ENCODE data around the gene CCNK.

The CCNK gene

DNA sequence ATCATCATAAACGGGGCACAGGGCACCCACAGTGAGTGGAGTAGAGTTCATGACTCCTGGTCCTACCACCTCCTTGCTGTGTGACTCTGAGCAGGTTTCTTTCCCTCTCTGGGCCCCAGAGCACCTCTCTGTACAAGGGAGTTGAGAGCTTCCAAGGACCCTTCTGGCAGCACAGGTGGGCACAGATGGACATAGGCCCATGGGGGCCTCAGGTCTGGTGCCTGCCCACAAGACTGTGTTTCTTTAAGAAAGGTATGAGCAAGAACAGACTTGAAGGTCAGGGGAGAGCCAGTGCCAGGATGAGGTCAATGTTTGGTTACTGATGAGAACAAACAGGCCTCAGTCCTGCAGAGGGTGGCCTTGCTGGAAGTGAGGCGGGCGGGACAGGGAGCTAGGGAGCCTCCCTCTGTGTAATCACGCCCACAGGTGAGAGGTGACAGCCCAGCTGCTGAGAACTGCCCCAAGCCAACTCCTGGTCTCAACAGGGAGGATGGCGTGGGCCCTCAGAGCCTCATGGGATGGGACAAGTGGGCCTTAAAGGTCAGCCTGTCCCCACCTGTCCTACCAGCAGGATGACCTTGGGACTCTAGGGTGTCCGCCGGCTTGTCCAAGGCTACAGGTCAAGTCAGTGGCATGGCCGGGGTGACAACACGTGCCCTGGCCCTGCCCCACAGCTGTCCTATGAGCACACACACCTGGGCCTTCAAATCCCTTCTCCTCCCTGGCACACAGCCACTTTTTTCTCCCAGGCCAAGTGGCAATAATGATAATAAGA is 73.7 kb downstream of the CCNK start:
- TF ChIP-seq CTCF (IDR thresholded peaks at IDR 0.05; ENCODE audit: low read depth, low read length, missing control alignments), result no peak
- DNase-seq, result no peak
- in situ Hi-C loops (cut with HindIII; ENCODE audit: low pct_ligation_motif_present, low sequenced_read_pairs), result no loop called here
- Histone ChIP-seq H3K4me3 (ENCODE audit: low read depth, low read length) (no peak overlapping the region), H3K27ac (no peak overlapping the region), H3K36me3 (replicated peaks) (no peaks in the 10 kb centered on the region), H3K27me3 (replicated peaks) (no peaks in the 10 kb centered on the region)

GRCh38 chr14:99556134-99556791 is 75.1 kb downstream of the CCNK start:
- Histone ChIP-seq H3K4me3 (ENCODE audit: low read depth, low read length) (no peak overlapping the region), H3K27ac (no peak overlapping the region), H3K27me3 (replicated peaks) (no peaks in the 10 kb centered on the region), H3K36me3 (replicated peaks) (no peaks in the 10 kb centered on the region)
- in situ Hi-C loops (cut with HindIII; ENCODE audit: low pct_ligation_motif_present, low sequenced_read_pairs), result no loop called here
- no peak for TF ChIP-seq CTCF (IDR thresholded peaks at IDR 0.05; ENCODE audit: low read depth, low read length, missing control alignments)
- DNase-seq, result no peak

DNA sequence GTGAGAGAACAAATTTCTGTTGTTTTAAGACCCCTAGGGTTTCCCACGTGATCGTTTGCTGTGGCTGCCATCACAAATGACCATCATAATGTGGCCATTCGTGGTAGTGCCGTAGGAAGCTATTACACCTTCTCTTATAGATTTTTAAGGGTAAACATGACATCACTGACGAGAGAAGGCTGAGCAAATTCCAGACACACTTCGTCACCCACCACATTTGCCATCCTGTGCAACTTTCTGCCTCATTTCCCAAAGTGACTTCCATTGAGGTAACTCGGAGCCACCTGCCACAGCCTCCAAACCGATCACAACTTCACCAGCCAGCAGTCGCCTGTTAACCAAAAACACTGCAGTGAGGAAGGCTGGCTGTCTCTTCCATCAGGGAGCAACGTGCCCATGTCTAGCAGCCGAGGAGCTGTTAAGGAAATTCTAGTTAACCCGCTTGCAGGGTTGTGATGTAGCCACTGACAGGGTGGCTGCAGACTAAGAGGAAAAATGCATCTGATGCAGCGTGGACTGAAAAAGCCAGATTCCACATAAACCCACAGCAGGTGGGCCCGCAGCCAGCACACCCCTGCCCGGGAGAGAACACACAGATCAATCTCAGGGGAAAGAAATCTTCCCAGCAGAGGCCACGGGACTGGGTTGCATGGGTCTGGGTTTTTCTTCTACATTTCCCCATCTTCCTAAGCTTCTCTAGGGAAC is 78.2 kb downstream of the CCNK start:
- no peaks in the 10 kb centered on the region for H3K27me3 ChIP-seq (replicated peaks)
- H3K4me3 ChIP-seq (ENCODE audit: low read depth, low read length), result no peak overlapping the region
- H3K27ac ChIP-seq, result no peak overlapping the region
- no peak for TF ChIP-seq CTCF (IDR thresholded peaks at IDR 0.05; ENCODE audit: low read depth, low read length, missing control alignments)
- no peak for DNase-seq
- H3K36me3 ChIP-seq (replicated peaks), result no peaks in the 10 kb centered on the region
- in situ Hi-C loops (cut with HindIII; ENCODE audit: low pct_ligation_motif_present, low sequenced_read_pairs), result no loop called here

DNA sequence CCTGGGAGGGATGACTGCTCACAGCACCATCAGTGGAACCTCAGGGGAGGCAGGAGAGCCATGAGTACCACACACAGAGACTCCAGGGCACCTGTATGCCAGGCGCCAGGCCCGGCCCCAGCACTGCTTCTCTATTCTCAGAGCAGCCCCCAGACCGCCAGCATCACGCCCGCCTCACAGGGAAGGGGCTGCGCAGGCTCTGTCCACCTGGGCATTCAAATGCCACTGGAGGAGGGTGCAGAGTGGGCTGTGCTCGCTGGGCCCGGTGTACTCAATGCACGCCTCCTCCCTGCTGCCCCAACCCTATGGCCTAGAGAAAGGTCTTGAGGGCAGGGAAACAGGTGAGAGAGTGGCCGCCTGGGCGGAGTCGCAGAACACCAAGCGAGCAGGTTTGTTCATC is 79.2 kb downstream of the CCNK start:
- in situ Hi-C loops (cut with HindIII; ENCODE audit: low pct_ligation_motif_present, low sequenced_read_pairs), result no loop called here
- DNase-seq, result no peak
- H3K27me3 ChIP-seq (replicated peaks), result no peaks in the 10 kb centered on the region
- H3K27ac ChIP-seq, result no peak overlapping the region
- no peak for TF ChIP-seq CTCF (IDR thresholded peaks at IDR 0.05; ENCODE audit: low read depth, low read length, missing control alignments)
- H3K36me3 ChIP-seq (replicated peaks), result no peaks in the 10 kb centered on the region
- H3K4me3 ChIP-seq (ENCODE audit: low read depth, low read length), result no peak overlapping the region

DNA sequence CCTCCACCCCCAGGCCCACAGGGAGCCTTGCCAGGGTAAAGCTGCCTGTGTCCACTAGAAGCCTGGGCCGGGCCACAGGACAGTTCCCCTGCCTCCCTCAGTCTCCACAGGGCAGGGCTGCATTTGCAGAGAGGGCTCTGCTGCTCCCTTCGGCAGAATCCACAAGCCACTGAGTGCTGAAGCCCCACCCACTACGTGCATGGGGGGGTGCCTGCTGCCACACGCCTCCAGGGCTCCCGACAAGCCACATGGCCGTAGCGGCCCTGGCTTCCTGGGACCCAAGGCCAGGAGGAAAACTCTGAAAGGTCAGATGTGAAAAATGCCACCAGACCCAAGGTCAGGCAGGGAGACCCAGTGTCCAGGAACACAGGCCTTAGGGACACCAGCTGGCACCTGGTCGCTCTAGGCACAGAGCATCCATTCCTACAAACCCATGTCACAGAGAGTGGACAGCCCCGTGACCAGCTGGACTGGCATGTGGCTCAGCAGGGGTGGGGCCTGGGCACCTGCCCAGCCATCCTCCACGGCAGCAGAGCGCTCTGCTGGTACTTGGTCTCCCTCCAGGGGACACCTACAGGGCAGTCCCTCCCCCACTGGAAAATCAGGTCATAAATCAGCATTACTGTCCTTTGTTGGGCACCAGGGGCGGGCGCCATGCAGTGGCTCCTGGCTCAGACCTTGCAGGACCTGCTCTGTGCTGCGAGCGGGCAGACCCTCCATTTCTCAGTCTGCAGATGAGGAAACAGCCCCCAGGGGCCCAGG is 79.9 kb downstream of the CCNK start:
- no peaks in the 10 kb centered on the region for H3K36me3 ChIP-seq (replicated peaks)
- no peak overlapping the region for H3K27ac ChIP-seq
- no peak for DNase-seq
- no peaks in the 10 kb centered on the region for H3K27me3 ChIP-seq (replicated peaks)
- no peak for TF ChIP-seq CTCF (IDR thresholded peaks at IDR 0.05; ENCODE audit: low read depth, low read length, missing control alignments)
- in situ Hi-C loops (cut with HindIII; ENCODE audit: low pct_ligation_motif_present, low sequenced_read_pairs), result no loop called here
- H3K4me3 ChIP-seq (ENCODE audit: low read depth, low read length), result no peak overlapping the region

Measured in brain microvascular endothelial cell (primary cell).